Activated CD4-positive, alpha-beta T cell treated with anti-CD3 and anti-CD28 coated beads for 48 hours (primary cell): Measurements from ENCODE around the gene HDAC7.

Experiments used
- DNase-seq: peaks from one replicate; pipeline ENCODE4 v3.0.0-alpha.2; 2020

HDAC7 gene

GRCh38 chr12:47776471-47777143, 43.1 kb downstream of the HDAC7 start:
- DNase-seq, result no peak

GRCh38 chr12:47775100-47775911, 44.4 kb downstream of the HDAC7 start:
- DNase-seq, result no peak

GRCh38 chr12:47774663-47775062, 45.0 kb downstream of the HDAC7 start:
- DNase-seq, result no peak

GRCh38 chr12:47773858-47774580, 45.7 kb downstream of the HDAC7 start:
- no peak for DNase-seq

- peak; percentile 71 for DNase-seq
These were observed 46.4 kb downstream of the HDAC7 start, which contains the start of gene SLC48A1 for GRCh38 chr12:47773062-47773857. SLC48A1 (plus strand) TSS chr12:47773238; CDS start chr12:47773305, 67 bp downstream.

- no peak for DNase-seq
These were observed 47.0 kb downstream of the HDAC7 start for GRCh38 chr12:47772738-47773061.

- no peak for DNase-seq
These were observed 47.5 kb downstream of the HDAC7 start for GRCh38 chr12:47772094-47772660.

- no peak for DNase-seq
These were observed 48.4 kb downstream of the HDAC7 start for GRCh38 chr12:47771304-47771703.

GRCh38 chr12:47770086-47770726, 49.5 kb downstream of the HDAC7 start:
- no peak for DNase-seq

- DNase-seq, result no peak
These were observed 50.2 kb downstream of the HDAC7 start for GRCh38 chr12:47769234-47770085.

- DNase-seq, result no peak
These were observed 51.3 kb downstream of the HDAC7 start for GRCh38 chr12:47768323-47768811.

- DNase-seq, result peak; percentile 80
These were observed 52.4 kb downstream of the HDAC7 start for GRCh38 chr12:47767216-47767724.

- no peak for DNase-seq
These were observed 53.0 kb downstream of the HDAC7 start for GRCh38 chr12:47766502-47767215.

GRCh38 chr12:47763481-47764346, 56.0 kb downstream of the HDAC7 start:
- DNase-seq, result no peak

GRCh38 chr12:47762850-47763465, 56.7 kb downstream of the HDAC7 start:
- DNase-seq, result no peak

GRCh38 chr12:47758834-47759690, 60.6 kb downstream of the HDAC7 start, which contains the start of gene RAPGEF3:
RAPGEF3 (minus strand) TSS chr12:47758880; CDS start chr12:47758556, 324 bp downstream.
- peak; percentile 78 for DNase-seq

- no peak for DNase-seq
These were observed 61.2 kb downstream of the HDAC7 start for GRCh38 chr12:47758584-47758833.
